GM19397 (cell line): ENCODE results near the gene DUSP10.

Source experiments
- ATAC-seq: cut with Tn5 transposase; IDR thresholded peaks from one replicate; pipeline ENCODE4 v1.9.1; 2021; ENCODE audit warnings: mild to moderate bottlenecking, moderate library complexity; ENCODE audit not compliant: unreplicated experiment

Gene DUSP10

GRCh38 chr1:221765527-221765926 lies 23.6 kb upstream of the DUSP10 start:
- ATAC-seq: no peak

GRCh38 chr1:221762121-221762520 lies 20.2 kb upstream of the DUSP10 start:
- no peak for ATAC-seq

- peak; percentile 74 for ATAC-seq
These were observed 19.6 kb upstream of the DUSP10 start for GRCh38 chr1:221761354-221762002.

- ATAC-seq: no peak
These were observed 19.0 kb upstream of the DUSP10 start for GRCh38 chr1:221760911-221761310.

DNA sequence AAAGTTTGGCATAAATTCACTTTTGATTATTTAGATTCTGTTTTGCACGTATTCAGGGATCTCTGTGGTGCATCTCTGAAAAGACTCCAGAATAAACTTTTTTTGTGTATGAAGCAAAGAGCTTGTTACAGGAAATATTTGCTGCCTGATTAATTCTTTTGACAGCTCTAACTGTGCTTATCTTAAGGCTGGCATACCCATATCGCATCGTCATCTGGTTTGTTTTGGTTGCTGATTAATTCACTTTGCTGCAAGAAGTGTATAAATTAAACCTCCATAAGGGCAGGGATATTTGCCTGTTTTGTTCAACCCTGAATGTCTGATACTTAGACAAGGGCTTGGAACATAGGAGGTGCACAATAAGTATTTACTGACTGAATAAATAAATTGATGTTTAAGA lies 17.5 kb upstream of the DUSP10 start:
- ATAC-seq: no peak

DNA sequence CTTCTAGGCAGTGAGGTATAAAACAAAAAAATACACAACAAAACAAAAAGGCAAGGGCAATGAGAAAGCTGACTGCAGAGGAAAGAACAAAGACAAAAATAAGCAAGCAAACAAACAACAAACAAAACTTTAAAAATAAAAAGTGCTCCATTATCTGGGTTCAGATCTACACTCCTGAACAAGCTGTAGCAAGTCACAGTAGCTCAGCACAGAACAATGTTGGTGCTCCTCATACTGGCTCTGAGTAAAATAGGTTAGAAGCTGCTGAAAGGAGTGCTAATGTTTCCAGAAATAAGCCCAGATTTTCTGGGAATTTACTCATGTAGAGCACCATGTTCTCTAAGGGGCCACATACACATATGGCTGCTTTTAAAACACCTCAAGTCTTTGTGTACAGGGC lies 16.6 kb upstream of the DUSP10 start:
- no peak for ATAC-seq

DNA sequence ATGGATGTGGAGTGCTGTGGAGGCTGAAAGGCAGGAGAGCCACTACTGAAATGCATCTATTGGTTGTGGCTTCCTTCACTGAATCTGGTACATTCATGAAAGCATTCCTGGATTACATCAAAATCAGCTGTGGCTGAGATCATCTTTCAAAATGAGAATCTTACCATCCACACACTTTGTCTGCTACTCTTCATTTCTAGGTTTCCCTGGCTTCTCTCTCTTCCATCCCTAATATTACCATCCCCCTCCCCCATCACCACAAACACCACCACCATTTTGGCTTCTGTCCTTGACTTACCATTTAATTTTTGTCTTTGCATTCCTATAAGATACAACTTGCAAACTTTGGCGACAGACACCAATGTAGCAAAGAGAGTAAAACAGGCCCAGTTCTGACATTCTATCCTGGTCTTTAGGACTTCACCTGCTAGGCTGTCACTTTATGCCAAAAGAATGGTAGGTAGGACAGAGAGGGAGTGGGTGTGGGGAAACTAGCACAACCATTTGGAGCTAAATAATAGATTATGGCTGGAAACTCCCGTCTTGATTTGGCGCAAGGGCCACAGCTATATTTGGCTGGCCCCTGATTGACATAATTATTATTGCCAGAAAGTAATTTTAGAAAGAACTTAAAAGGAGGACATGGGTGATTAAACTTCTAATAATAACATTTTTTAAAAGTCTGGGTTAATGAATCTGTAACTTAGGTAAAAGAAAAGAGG lies 15.1 kb upstream of the DUSP10 start:
- ATAC-seq: no peak

GRCh38 chr1:221753828-221754188 lies 11.9 kb upstream of the DUSP10 start:
- ATAC-seq: peak; percentile 31

- no peak for ATAC-seq
These were observed 9.5 kb upstream of the DUSP10 start for GRCh38 chr1:221751226-221751887.

DNA sequence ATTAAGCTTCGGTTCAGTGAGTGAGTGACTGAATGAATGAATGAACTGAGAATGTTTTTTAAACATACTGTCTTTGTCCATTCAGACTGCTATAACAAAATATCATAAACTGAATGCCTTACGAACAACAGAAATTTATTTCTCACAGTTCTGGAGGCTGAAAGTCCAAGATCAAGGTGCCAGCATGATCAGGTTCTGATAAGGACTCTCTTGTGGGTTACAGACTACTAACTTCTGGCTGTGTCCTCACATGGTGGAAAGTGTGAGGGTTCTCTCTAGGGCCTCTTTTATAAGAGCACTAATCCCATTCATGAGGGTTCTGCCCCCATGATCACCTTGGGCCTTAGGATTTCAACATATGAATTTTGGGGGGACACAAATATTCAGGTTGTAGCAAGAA lies 7.1 kb upstream of the DUSP10 start:
- no peak for ATAC-seq

DNA sequence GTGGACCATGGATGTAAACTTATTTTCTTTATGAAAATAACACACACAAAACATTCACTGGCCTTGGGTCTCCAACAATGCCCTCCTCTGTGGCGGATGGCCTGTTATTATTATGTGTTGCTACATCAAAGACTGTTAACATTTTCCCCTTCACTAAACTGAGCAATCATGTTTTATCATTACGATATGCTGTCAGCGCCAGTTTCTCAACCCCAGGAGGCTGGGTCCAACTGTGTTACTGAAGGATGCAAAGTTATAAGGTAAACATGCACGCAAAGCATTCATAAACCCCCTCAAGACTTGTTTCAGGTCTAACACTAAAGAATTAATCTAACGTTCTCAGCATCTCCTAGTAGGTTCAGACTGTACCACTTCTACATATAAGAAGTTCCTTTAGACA lies 6.0 kb upstream of the DUSP10 start:
- no peak for ATAC-seq

DNA sequence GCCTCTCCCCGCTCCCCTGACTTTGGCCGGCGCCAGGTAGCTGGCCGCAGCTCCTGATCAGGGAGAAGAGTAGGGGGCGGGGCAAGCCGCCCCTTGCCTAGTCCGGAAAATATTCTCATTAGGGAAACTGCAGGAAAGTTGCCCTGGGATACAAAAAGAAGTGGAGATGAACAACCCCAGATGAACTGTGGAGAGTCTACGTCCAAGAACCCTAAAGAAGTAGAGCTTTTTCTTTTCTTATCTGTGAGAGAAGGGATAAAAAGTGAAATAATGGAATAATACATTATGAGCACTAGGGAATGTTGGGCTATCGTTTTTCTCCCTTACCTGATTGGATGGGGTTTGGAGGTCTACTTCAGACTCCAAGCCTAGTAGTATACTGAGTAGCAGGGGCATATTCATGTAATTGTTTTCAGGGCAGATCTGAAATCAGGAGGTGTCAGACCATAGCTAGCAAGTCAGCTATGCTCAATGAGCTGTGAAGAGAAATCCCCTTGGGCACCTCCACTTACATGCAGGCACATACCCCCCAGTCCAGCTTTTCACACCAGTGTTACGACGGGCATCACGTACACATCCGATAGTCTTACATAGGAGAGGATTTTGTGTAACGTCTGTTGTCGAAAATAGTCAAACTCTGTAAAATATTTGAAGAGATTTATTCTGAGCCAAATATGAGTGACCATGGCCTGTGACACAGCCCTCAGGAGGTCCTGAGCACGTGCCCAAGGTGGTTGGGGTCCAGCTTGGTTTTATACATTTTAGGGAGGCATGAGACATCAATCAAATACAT lies 1.7 kb upstream of the DUSP10 start:
- no peak for ATAC-seq

DNA sequence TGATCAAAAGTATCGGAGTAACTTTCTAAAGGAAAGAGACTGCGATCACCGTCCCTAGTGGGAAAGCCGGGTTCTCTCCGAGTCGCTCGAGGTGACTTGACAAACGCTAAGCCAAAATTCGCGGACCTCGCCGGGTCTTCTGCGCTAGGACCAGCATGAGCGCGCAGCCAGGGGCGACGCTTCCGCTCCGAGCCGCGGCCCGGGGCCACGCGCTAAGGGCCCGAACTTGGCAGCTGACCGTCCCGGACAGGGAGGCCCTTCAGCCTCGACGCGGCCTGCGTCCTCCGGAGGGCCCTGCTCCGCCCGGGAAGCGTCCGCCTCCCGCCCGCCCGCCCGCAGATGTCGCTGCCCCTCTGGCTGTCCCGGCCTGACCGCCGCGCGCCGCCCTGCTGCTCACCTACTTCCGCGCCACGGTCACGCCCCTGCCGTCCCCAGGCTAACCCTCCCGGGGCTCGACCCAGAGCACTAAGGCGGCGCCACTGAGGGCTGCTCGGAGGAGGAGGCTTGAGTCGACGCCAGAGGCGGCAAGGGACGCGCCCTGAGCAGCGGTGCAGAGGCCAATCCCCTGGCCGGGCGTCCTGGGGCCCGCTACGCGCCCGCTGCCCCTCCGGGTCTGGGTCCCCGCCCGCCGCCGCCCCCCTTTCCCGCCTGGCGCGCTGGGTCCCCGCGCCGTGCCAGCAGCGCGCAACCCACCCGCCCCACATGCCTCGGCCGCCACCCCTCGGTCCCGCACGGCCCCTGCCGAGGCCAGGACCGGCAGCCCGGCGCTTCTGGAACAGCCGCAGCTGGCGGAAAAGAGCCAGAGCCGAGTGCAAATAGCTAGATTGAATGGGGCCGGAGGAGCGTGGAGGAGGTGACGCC lies 896 bp upstream of the DUSP10 start:
- peak; percentile 47 for ATAC-seq

DNA sequence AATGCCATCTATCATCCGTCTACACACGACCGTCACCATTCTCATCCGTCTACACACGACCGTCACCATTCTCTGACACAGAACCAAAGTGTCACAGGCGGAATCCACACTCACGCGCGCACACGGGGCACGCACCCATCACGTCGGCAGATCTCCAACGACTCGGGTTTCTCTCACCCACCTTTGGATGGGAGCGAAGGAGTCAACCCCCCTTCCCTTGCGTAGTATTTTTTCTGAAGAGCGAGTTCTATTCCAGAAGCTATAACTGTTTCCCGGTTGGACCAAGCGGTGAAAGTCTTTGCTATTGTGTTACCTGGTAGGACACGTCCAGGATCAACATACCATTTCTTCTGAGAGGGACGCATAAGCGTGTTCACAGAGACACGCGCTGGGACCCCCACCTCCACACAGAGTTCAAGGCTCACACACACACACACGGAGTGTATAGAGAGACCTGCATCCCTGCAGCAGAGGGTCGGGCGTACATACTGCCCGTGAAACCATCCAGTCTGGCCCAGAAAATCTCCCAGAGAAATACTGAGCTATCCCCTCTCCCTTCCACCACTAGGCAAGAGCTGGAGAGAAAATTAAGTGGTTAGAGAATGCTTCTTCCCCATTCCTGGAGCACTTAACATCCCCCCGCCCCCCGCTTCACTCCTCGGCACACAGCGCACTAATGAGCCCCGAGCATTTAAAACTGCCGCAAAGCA lies 741 bp downstream of the DUSP10 start:
- no peak for ATAC-seq

GRCh38 chr1:221740369-221740992 lies 1.4 kb downstream of the DUSP10 start:
- ATAC-seq: no peak

DNA sequence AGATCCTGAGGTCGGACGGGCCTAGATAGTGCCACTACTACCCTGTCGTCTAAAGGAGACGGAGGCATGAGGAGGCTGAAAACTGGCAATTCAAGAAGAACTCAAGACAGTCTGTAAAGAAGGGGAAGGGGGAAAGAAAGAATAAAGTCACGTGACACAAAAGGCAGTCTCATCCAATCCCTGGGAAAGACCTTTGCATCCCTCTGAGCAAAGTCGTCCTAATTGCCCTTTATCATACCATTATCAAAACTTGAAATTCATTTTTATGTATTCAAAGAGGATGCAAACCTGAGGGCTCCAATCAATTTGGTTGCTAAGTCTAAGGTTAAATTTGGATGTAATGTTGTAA lies 2.2 kb downstream of the DUSP10 start:
- no peak for ATAC-seq

- ATAC-seq: no peak
These were observed 2.7 kb downstream of the DUSP10 start for GRCh38 chr1:221739018-221739676.

DNA sequence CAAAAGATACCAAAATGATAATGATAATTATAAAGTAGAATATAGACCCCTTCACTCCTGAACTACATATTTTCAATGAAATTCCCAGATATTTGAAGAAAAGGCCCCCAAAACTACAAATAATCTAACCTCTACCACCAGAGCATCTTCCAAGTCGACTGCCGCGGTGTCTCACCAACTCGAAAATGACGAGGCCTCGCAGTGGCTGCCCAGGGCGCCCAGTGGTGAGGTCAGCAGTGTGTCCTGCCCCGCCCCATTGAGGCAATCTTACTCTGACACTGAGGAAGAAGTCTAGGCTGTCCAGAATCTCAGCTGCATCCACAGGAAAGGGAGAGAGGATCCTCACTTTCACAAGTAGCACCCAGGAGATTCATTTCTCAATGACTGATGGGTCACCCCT lies 5.2 kb downstream of the DUSP10 start:
- ATAC-seq: no peak

- ATAC-seq: no peak
These were observed 5.9 kb downstream of the DUSP10 start for GRCh38 chr1:221735999-221736398.
